Measurements from ENCODE around the gene MARF1. TPM values are rescaled to one million over a fixed set of nuclear protein-coding genes. Genes with fewer than 3 reads are reported as not detected.
"Not testable (repeated sequence)": the region's sequence is repeated elsewhere in the genome, so short reads cannot be mapped to it uniquely, and the experiment has no call there.

Gene MARF1
- total RNA-seq, 1 experiment from 2014 or later = 4.8 TPM

GRCh38 chr16:15573896-15574613 lies 68.9 kb downstream of the MARF1 start:
- DNase-seq (ENCODE audit: low spot score) = not testable (repeated sequence)

DNA sequence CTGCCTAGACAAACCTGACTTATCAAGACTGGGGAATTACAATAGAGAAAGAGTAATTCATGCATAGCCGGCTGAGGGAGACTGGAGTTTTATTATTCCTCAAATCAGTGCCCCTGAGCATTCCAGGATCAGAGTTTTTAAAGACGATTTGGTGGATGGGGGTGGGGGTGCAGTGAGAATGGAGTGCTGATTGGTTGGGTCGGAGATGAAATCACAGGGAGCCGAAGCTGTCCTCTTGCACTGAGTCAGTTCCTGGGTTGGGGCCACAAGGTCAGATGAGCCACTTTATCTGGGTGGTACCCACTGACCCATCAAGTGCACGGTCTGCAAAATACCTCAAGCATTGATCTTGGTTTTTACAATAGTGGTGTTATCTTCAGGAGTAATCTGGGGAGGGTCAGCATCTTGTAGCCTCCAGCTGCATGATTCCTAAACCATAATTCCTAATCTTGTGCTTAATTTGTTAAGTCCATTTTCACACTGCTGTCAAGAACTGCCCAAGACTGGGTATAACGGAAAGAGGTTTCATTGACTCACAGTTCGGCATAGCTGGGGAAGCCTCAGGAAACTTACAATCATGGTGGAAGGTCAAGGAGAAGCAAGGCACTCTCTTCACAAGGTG lies 69.6 kb downstream of the MARF1 start:
- DNase-seq (ENCODE audit: low spot score) = no peak

- no peak for DNase-seq (ENCODE audit: low spot score)
Observed at GRCh38 chr16:15572329-15573001, 70.5 kb downstream of the MARF1 start.

- DNase-seq (ENCODE audit: low spot score) = no peak
Observed at GRCh38 chr16:15571557-15571956, 71.4 kb downstream of the MARF1 start.

DNA sequence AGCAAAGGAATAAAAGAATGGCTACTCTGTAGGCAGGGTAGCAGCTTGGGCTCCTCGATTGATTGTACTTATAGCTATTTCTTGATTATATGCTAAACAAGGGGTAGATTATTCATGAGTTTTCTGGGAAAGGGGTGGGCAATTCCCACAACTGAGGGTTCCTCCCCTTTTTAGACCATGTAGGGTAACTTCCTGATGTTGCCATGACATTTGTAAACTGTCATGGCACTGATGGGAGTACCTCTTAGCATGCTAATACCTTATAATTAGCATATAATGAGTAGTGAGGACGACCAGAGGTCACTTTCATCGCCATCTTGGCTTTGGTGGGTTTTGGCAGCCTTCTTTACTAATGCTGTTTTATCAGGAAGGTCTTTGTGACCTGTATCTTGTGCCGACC lies 72.3 kb downstream of the MARF1 start:
- not testable (repeated sequence) for DNase-seq (ENCODE audit: low spot score)

- no peak for DNase-seq (ENCODE audit: low spot score)
Observed at GRCh38 chr16:15567823-15568222, 75.1 kb downstream of the MARF1 start.

DNA sequence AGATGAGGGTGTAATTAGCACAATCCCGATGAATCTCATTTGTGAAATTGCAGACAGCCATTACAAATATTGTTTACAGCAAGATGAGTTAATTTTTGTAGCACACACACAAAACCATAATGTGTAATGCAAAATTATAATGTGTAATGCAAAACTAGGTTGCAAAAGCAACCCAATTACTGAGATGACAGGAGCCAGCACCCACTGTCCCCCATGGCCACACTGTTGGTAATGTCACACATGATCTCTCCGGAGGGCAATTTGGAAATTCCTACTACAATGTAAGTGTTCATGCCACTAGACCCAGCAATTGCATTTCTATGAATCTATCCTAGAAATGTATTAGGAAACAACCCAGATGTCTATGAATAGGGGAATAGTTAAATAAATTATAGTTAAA lies 76.9 kb downstream of the MARF1 start:
- no peak for DNase-seq (ENCODE audit: low spot score)

DNA sequence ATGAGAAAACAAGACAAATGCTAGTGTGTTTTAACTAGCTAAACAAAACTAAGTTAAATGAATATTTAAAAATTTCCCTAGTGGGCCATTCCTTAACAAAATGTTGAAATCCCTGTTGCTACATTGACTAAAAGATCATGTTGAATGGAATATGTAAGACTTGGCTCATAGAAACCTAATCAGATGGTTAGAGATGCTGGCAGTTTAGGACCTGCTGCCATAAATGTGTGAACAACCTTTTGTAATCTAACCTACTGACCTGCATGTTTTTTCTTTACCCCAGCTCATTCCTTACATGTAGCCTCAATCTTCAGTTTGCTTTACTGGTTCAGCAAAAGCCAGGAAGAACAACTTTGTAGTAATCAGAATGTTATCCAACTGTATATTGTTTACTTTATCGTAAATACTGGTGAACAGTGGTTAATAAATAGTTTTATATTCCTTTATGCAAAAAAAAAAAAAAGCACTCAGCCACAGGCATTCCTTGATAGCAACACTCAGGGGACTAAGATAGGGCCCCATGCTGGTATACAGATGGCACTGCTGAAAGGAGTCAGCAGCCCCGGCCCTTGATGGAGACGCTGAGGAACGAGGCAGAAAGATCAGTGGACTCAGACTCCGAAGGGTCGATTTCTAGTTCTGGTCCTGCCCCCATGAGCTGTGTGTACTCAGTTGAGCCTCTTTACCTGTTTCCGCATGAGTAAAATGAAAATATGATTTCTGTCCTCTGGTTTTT lies 78.2 kb downstream of the MARF1 start:
- no peak for DNase-seq (ENCODE audit: low spot score)

DNA sequence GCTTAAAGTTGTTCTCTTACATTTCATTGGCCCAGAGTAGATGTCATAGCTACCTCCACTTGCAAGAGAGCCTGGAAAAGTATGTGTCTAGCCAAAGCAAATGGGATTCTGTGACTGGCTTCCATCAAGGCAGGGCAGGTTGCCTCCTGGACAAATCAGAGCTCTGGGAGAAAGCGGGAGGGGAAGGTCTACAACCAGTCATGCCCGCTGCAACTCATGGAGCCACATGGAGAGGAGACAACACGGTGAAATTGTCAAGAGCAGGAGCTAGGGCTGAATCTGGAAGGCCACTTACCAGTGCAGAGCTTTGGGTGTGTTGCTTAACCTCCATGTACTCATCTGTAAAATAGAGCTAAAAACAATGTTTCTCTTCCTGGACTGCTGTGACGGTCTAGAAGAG lies 83.8 kb downstream of the MARF1 start:
- no peak for DNase-seq (ENCODE audit: low spot score)

- no peak for DNase-seq (ENCODE audit: low spot score)
Observed at GRCh38 chr16:15557258-15557657, 85.7 kb downstream of the MARF1 start.

DNA sequence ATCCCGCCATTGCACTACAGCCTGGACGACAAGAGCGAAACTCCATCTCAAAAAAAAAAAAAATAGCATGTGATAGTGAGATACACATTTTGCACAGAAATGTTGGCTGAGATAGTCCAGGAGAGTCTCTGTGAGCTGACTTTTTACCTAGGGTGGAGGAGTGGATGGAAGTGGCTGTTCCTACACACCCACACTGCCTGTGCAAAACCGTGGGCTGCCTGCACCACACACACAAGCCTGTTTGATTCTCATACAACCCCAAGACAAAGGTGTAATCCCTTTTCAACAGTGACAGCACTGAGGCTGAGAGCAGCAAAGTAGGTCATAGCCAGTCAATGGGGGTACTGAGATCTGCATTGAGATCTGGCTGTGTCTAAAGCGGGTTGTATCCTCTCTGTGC lies 86.8 kb downstream of the MARF1 start:
- no peak for DNase-seq (ENCODE audit: low spot score)

- no peak for DNase-seq (ENCODE audit: low spot score)
Observed at GRCh38 chr16:15553313-15554088, 89.5 kb downstream of the MARF1 start.

DNA sequence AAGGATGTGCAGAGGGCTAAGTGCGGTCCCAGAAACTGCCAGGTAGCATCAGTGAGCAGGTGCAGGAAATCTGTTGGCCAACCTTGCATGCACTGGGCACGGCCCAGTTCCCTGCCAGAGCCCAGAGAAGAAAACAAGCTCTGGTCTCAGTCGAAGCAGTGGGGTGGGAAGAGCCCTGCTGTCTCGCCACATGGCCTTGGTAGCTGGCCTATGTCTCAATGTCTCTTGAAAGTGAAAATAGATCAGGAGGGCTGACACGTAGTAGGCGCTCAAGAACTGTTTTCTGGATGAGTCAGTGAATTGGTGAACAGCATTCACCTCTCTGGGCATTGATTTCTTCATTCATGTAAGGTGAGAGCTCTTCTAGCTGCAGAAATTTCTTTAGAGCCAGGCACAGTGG lies 90.4 kb downstream of the MARF1 start:
- DNase-seq (ENCODE audit: low spot score) = no peak

DNA sequence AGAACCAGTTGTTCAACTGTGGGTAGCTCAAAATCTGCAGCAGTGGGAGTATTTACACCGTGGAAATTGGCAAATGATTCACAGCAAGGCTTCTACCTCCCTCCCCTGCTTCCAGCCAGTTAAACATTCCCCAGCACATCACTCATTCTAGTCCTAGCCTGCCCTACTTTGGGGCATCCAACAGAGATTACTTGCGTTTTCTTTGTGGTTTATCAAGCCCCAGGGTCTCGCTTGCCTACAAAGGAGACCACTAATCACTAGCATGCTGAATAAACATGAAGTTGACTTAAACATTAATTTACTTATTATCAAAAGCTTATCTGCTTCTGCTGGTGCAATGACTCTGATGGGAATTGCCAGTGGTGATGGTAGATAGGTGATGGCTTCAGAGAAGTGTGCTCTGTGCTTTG lies 94.5 kb downstream of the MARF1 start:
- DNase-seq (ENCODE audit: low spot score) = no peak

DNA sequence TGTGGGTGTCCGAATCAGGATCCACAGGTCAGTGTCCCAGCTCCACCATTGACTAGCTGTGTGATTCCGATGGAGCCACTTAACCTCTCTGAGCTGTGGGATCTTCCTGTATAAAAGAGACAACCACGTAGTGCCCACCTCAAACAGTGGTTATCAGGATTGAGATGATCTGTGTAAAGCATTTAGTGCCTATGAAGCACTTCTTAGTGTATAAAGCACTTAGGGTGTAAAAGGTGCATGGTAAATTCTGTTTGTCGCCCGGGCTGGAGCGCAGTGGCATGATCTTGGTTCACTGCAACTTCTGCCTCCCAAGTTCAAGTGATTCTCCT lies 95.2 kb downstream of the MARF1 start:
- no peak for DNase-seq (ENCODE audit: low spot score)

- DNase-seq (ENCODE audit: low spot score) = not testable (repeated sequence)
Observed at GRCh38 chr16:15547072-15547767, 95.7 kb downstream of the MARF1 start.

DNA sequence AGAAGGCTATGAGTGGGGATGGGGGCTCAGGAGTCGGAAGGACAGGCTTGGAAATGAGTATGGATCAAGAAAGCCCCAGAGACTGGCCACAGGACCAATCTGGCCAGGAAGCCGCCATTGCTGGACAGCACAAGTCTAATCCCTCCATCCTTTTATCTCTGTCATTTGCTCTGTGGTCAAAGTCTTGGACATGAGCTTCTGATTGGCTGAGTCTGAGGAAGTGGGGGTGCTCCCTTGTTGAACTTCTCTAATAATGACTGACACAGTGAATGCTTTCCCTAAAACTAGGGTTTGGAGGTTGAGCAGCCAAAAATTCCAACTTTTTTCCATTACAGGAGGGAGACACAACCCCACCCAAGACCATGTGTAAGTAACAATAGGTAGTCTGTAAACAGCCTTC lies 97.4 kb downstream of the MARF1 start:
- no peak for DNase-seq (ENCODE audit: low spot score)

GRCh38 chr16:15544405-15544804 lies 98.5 kb downstream of the MARF1 start:
- no peak for DNase-seq (ENCODE audit: low spot score)

Data from H4 (cell line).